ENCODE measurements around the gene CEP76.

Gene CEP76

GRCh38 chr18:12658426-12659138 is 43.9 kb downstream of the CEP76 start:
- peak overlapping the region; percentile 15 to 42 for H3K9ac ChIP-seq (ENCODE audit: low read length in 2 of 2)
- no peaks in the 10 kb centered on the region for H3K9me3 ChIP-seq (ENCODE audit: control insufficient read depth in 2 of 2, low read length in 2 of 2)
- H3K4me1 ChIP-seq (ENCODE audit: control insufficient read depth, insufficient read depth, low read length): peaks cover 4% of the 10 kb centered on the region
- peak overlapping the region; percentile 32 to 76 for H3K4me3 ChIP-seq (ENCODE audit: low read length in 2 of 2)
- no peaks in the 10 kb centered on the region for H3K36me3 ChIP-seq (ENCODE audit: control insufficient read depth in 2 of 2, insufficient read depth in 2 of 2, low read length in 2 of 2)
- H3K27me3 ChIP-seq (ENCODE audit: control insufficient read depth in 1 of 2, insufficient read depth in 2 of 2, low read length in 2 of 2): no peaks in the 10 kb centered on the region
- H3K27ac ChIP-seq (ENCODE audit: low read length): peak overlapping the region; percentile 53

- Histone ChIP-seq H3K4me1 (ENCODE audit: control insufficient read depth, insufficient read depth, low read length) (peaks cover 7% of the 10 kb centered on the region), H3K27ac (ENCODE audit: low read length) (peak within 1 kb of the TSS; percentile 78), H3K27me3 (ENCODE audit: control insufficient read depth in 1 of 2, insufficient read depth in 2 of 2, low read length in 2 of 2) (no peaks in the 10 kb centered on the region), H3K36me3 (ENCODE audit: control insufficient read depth in 2 of 2, insufficient read depth in 2 of 2, low read length in 2 of 2) (no peaks in the 10 kb centered on the region), H3K9ac (ENCODE audit: low read length in 2 of 2) (peak within 1 kb of the TSS; percentile 70 to 81), H3K9me3 (ENCODE audit: control insufficient read depth in 2 of 2, low read length in 2 of 2) (no peaks in the 10 kb centered on the region), H3K4me3 (ENCODE audit: low read length in 2 of 2) (peak within 1 kb of the TSS; percentile 76 to 87)
Measured at GRCh38 chr18:12657684-12658425, 44.7 kb downstream of the CEP76 start, which contains the start of gene SPIRE1. Gene SPIRE1 (minus strand): TSS chr18:12658107. CDS start chr18:12657866, 241 bp downstream.

- Histone ChIP-seq H3K4me1 (ENCODE audit: control insufficient read depth, insufficient read depth, low read length) (peaks cover 8% of the 10 kb centered on the region), H3K27me3 (ENCODE audit: control insufficient read depth in 1 of 2, insufficient read depth in 2 of 2, low read length in 2 of 2) (no peaks in the 10 kb centered on the region), H3K9me3 (ENCODE audit: control insufficient read depth in 2 of 2, low read length in 2 of 2) (no peaks in the 10 kb centered on the region), H3K36me3 (ENCODE audit: control insufficient read depth in 2 of 2, insufficient read depth in 2 of 2, low read length in 2 of 2) (no peaks in the 10 kb centered on the region), H3K9ac (ENCODE audit: low read length in 2 of 2) (peak overlapping the region; percentile 70 to 81), H3K27ac (ENCODE audit: low read length) (peak overlapping the region; percentile 78), H3K4me3 (ENCODE audit: low read length in 2 of 2) (peak overlapping the region; percentile 76 to 87)
Measured at GRCh38 chr18:12656938-12657683, 45.4 kb downstream of the CEP76 start.

GRCh38 chr18:12656605-12656937 is 46.0 kb downstream of the CEP76 start:
- H3K27ac ChIP-seq (ENCODE audit: low read length): peak overlapping the region; percentile 78
- no peaks in the 10 kb centered on the region for H3K36me3 ChIP-seq (ENCODE audit: control insufficient read depth in 2 of 2, insufficient read depth in 2 of 2, low read length in 2 of 2)
- H3K27me3 ChIP-seq (ENCODE audit: control insufficient read depth in 1 of 2, insufficient read depth in 2 of 2, low read length in 2 of 2): no peaks in the 10 kb centered on the region
- peak overlapping the region; percentile 76 to 87 for H3K4me3 ChIP-seq (ENCODE audit: low read length in 2 of 2)
- peaks cover 8% of the 10 kb centered on the region for H3K4me1 ChIP-seq (ENCODE audit: control insufficient read depth, insufficient read depth, low read length)
- H3K9me3 ChIP-seq (ENCODE audit: control insufficient read depth in 2 of 2, low read length in 2 of 2): no peaks in the 10 kb centered on the region
- peak overlapping the region; percentile 70 to 81 for H3K9ac ChIP-seq (ENCODE audit: low read length in 2 of 2)

GRCh38 chr18:12654971-12655370 is 47.6 kb downstream of the CEP76 start:
- H3K9me3 ChIP-seq (ENCODE audit: control insufficient read depth in 2 of 2, low read length in 2 of 2): no peaks in the 10 kb centered on the region
- H3K27me3 ChIP-seq (ENCODE audit: control insufficient read depth in 1 of 2, insufficient read depth in 2 of 2, low read length in 2 of 2): no peaks in the 10 kb centered on the region
- no peak overlapping the region for H3K9ac ChIP-seq (ENCODE audit: low read length in 2 of 2)
- H3K27ac ChIP-seq (ENCODE audit: low read length): no peak overlapping the region
- H3K36me3 ChIP-seq (ENCODE audit: control insufficient read depth in 2 of 2, insufficient read depth in 2 of 2, low read length in 2 of 2): no peaks in the 10 kb centered on the region
- peaks cover 8% of the 10 kb centered on the region for H3K4me1 ChIP-seq (ENCODE audit: control insufficient read depth, insufficient read depth, low read length)
- H3K4me3 ChIP-seq (ENCODE audit: low read length in 2 of 2): no peak overlapping the region

- no peaks in the 10 kb centered on the region for H3K27me3 ChIP-seq (ENCODE audit: control insufficient read depth in 1 of 2, insufficient read depth in 2 of 2, low read length in 2 of 2)
Measured at GRCh38 chr18:12652861-12653401, 49.6 kb downstream of the CEP76 start.

GRCh38 chr18:12651651-12652050 is 50.9 kb downstream of the CEP76 start:
- no peak overlapping the region for H3K27ac ChIP-seq (ENCODE audit: low read length)
- H3K4me1 ChIP-seq (ENCODE audit: control insufficient read depth, insufficient read depth, low read length): peaks cover 4% of the 10 kb centered on the region
- no peaks in the 10 kb centered on the region for H3K9me3 ChIP-seq (ENCODE audit: control insufficient read depth in 2 of 2, low read length in 2 of 2)

More at GRCh38 chr18:12652861-12653401, 49.6 kb downstream of the CEP76 start:
- no peaks in the 10 kb centered on the region for H3K9me3 ChIP-seq (ENCODE audit: control insufficient read depth in 2 of 2, low read length in 2 of 2)
- no peak overlapping the region for H3K4me3 ChIP-seq (ENCODE audit: low read length in 2 of 2)
- H3K9ac ChIP-seq (ENCODE audit: low read length in 2 of 2): peak overlapping the region in 1 of 2 donors; percentile 30
- peaks cover 4% of the 10 kb centered on the region for H3K4me1 ChIP-seq (ENCODE audit: control insufficient read depth, insufficient read depth, low read length)
- no peaks in the 10 kb centered on the region for H3K36me3 ChIP-seq (ENCODE audit: control insufficient read depth in 2 of 2, insufficient read depth in 2 of 2, low read length in 2 of 2)
- no peak overlapping the region for H3K27ac ChIP-seq (ENCODE audit: low read length)

GRCh38 chr18:12647773-12648172 is 54.8 kb downstream of the CEP76 start:
- Histone ChIP-seq H3K27ac (ENCODE audit: low read length) (no peak overlapping the region), H3K36me3 (ENCODE audit: control insufficient read depth in 2 of 2, insufficient read depth in 2 of 2, low read length in 2 of 2) (no peaks in the 10 kb centered on the region), H3K27me3 (ENCODE audit: control insufficient read depth in 1 of 2, insufficient read depth in 2 of 2, low read length in 2 of 2) (no peaks in the 10 kb centered on the region), H3K9ac (ENCODE audit: low read length in 2 of 2) (no peak overlapping the region), H3K9me3 (ENCODE audit: control insufficient read depth in 2 of 2, low read length in 2 of 2) (no peaks in the 10 kb centered on the region), H3K4me1 (ENCODE audit: control insufficient read depth, insufficient read depth, low read length) (peaks cover 14% of the 10 kb centered on the region), H3K4me3 (ENCODE audit: low read length in 2 of 2) (no peak overlapping the region)

More at GRCh38 chr18:12651651-12652050, 50.9 kb downstream of the CEP76 start:
- Histone ChIP-seq H3K4me3 (ENCODE audit: low read length in 2 of 2) (no peak overlapping the region), H3K36me3 (ENCODE audit: control insufficient read depth in 2 of 2, insufficient read depth in 2 of 2, low read length in 2 of 2) (no peaks in the 10 kb centered on the region), H3K9ac (ENCODE audit: low read length in 2 of 2) (no peak overlapping the region), H3K27me3 (ENCODE audit: control insufficient read depth in 1 of 2, insufficient read depth in 2 of 2, low read length in 2 of 2) (no peaks in the 10 kb centered on the region)

- Histone ChIP-seq H3K9ac (ENCODE audit: low read length in 2 of 2) (no peak overlapping the region), H3K27ac (ENCODE audit: low read length) (no peak overlapping the region), H3K36me3 (ENCODE audit: control insufficient read depth in 2 of 2, insufficient read depth in 2 of 2, low read length in 2 of 2) (no peaks in the 10 kb centered on the region), H3K4me1 (ENCODE audit: control insufficient read depth, insufficient read depth, low read length) (peaks cover 14% of the 10 kb centered on the region), H3K27me3 (ENCODE audit: control insufficient read depth in 1 of 2, insufficient read depth in 2 of 2, low read length in 2 of 2) (no peaks in the 10 kb centered on the region), H3K4me3 (ENCODE audit: low read length in 2 of 2) (peak overlapping the region; percentile 16 to 26), H3K9me3 (ENCODE audit: control insufficient read depth in 2 of 2, low read length in 2 of 2) (no peaks in the 10 kb centered on the region)
Measured at GRCh38 chr18:12645751-12646203, 56.7 kb downstream of the CEP76 start.

GRCh38 chr18:12645254-12645653 is 57.3 kb downstream of the CEP76 start:
- H3K4me3 ChIP-seq (ENCODE audit: low read length in 2 of 2): peak overlapping the region; percentile 16 to 26
- no peak overlapping the region for H3K9ac ChIP-seq (ENCODE audit: low read length in 2 of 2)
- H3K4me1 ChIP-seq (ENCODE audit: control insufficient read depth, insufficient read depth, low read length): peaks cover 14% of the 10 kb centered on the region
- no peaks in the 10 kb centered on the region for H3K27me3 ChIP-seq (ENCODE audit: control insufficient read depth in 1 of 2, insufficient read depth in 2 of 2, low read length in 2 of 2)
- H3K9me3 ChIP-seq (ENCODE audit: control insufficient read depth in 2 of 2, low read length in 2 of 2): no peaks in the 10 kb centered on the region
- H3K36me3 ChIP-seq (ENCODE audit: control insufficient read depth in 2 of 2, insufficient read depth in 2 of 2, low read length in 2 of 2): no peaks in the 10 kb centered on the region
- H3K27ac ChIP-seq (ENCODE audit: low read length): no peak overlapping the region
